GM21390 (cell line): ENCODE measurements around the gene TUBA8.
A peak's percentile ranks its signal among the peaks of the same experiment; 100 is the strongest.
"Not testable (repeated sequence)": the region's sequence is repeated elsewhere in the genome, so short reads cannot be mapped to it uniquely, and the experiment has no call there.

ENCODE experiments used
- ATAC-seq: cut with Tn5 transposase; IDR thresholded peaks from one replicate; pipeline ENCODE4 v1.9.1; 2021; ENCODE audit not compliant: unreplicated experiment

TUBA8 gene

DNA sequence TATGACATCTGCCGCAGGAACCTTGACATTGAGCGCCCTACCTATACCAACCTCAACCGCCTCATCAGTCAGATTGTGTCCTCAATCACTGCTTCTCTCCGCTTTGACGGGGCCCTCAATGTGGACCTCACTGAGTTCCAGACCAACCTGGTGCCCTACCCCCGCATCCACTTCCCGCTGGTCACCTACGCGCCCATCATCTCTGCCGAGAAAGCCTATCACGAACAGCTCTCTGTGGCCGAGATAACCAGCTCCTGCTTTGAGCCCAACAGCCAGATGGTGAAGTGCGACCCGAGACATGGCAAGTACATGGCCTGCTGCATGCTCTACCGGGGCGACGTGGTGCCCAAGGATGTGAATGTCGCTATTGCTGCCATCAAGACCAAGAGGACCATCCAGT is 16.0 kb downstream of the TUBA8 start:
- ATAC-seq, result no peak

DNA sequence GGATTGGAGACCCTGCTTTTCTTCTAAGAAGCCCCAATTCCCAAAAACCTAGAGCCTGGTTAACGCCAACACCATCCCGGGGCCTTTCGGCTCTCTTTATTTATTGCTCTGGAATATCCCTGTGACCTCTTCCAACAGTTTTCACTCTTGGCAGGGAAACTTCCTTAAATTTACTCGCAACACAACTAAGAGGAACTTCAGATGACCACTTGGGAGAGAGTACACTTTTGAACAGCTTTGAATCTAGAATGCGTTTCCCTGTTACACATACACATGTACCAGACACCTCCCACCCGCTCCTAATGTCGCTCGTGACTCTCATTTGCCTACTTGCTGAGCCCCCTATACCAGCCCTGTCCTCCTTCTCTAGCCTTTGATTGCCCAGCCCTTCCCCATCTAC is 19.4 kb downstream of the TUBA8 start:
- ATAC-seq, result no peak

DNA sequence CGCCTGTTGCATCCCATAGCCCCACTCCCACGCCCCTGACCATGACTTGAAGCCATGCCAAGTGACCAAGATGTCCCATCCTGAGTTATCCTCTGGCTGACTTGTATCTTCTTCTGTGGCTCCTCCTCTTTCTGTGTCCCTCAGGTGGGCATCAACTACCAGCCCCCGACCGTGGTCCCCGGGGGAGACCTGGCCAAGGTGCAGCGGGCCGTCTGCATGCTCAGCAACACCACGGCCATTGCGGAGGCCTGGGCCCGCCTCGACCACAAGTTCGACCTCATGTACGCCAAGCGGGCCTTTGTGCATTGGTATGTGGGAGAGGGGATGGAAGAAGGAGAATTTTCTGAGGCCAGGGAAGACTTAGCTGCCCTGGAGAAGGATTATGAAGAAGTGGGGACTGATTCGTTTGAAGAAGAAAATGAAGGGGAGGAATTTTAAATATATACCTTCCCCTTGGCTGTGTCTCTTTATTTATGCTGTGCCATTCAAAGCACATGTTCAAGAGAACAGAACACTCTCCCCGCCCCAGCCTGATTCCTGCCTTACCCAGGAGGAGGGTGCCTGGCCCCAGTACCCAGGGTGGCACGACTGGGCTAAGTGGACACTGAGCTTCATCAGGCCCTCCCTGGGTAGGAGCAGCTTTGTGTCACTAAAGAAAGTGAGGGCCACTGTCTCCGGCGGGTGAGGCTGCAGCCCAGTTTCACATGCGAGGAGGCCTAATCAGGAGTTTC is 20.3 kb downstream of the TUBA8 start:
- ATAC-seq, result no peak

DNA sequence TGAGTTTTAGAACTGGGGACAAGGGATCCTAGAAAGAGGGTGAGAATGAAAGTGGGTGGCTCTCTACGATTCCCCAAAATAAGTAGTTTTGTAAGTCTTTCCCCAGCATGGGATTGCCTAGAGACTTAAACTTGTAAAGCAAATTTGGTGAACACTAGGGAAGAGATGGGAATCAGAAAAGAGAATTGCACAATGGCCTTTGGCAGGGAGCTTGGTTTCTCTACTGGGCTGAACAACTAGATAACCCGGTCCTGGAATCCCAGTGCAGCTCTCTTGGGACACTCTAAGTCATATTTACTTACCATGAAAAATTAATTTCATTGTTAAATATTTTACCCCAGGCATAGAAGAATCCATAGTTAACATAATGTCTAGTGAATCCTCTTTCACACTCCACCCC is 22.8 kb downstream of the TUBA8 start:
- no peak for ATAC-seq

DNA sequence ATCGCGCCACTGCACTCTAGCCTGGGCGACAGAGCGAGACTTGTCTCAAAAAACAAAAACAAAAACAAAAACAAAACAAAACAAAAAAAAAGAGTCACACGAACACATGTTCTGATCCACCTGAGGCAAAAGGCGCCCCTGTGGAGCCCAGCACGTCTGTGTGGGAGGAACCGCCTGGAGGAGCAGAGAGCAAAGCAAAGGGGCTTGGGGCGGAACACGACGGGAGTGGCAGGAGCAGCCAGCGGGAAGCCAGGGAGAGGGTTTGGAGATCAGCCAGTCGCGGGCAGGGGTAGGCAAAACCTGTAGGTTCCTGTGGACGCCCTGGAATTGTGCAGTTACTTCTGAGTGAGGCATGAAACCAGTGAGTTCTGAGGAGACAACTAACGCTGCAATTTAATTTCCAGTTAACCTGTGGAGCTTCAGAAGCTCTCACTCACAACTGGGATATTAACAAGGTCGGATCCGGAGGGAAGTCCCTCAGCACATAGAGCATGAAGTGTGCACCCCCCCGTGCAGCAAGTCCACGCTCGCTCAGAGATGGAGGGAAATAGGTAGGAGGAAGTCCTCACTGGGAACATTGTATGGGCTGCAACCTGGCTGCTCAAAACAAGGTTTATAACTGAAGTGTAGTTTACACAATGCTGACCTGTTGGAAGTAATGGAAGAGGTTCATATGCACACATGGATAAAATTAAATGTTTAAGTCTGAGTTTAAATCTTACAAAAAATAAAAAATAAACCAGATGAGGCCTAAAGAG is 26.1 kb downstream of the TUBA8 start:
- no peak for ATAC-seq

DNA sequence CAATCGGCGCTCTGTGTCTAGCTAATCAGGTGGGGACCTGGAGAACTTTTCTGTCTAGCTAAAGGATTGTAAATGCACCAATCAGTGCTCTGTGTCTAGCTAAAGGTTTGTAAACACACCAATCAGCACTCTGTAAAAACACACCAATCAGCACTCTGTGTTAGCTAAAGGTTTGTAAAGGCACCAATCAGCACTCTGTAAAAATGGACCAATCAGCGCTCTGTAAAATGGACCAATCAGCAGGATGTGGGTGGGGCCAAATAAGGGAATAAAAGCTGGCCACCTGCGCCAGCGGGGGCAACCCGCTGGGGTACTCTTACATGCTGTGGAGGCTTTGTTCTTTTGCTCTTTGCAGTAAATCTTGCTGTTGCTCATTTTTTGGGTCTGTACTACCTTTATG is 30.4 kb downstream of the TUBA8 start:
- ATAC-seq, result not testable (repeated sequence)

DNA sequence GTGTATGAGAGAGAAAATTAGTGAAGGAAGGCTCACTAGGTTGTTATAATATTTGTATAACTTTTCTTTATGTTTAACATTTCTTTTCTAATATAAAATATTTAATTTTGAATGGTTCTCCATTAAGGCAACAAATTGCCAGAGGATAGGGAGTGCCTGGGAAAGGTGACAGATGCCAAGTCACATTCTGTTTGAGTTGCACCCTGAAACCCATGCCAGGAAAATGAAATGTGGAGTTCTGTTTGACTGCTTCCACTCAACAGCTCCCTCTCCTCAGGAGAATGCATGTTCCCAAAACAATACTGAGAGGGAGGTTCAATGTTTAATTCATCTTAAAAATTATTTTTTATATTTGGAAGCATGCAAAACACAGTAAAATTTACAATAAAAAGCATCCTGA is 33.5 kb downstream of the TUBA8 start:
- ATAC-seq, result no peak

DNA sequence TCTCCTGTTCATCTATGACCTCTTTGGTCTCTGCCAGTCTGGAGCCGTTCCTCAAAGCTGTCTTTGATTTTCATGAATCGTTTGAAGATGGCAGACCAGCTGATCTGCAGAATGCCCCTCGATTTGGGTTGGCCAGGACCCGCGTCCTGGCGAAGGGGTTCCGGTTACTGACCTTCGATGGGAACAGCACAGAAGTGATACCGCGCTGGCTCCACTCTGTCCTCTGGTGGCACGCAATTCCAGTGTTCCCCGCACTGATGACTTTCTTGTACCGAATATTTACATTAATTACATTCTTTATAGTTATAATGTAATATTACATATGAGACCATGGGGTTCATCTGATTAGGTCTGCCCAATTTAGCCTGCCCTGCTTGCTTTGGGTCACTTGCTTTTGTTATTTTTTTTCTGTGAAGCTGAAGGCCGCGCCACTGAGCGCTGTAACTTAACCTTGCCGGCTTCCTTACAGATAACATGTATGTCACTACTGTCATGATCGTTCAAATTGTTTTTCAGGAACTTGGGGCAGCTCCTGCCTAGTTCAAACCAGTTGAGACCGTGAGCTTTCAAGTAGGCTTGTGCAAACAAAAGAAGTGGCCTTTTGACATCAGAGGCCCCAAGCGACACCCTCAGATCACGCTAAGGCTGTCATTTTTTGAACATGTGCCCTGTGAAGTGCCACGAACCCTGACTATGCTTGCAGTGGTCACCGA is 35.2 kb downstream of the TUBA8 start:
- ATAC-seq, result no peak

DNA sequence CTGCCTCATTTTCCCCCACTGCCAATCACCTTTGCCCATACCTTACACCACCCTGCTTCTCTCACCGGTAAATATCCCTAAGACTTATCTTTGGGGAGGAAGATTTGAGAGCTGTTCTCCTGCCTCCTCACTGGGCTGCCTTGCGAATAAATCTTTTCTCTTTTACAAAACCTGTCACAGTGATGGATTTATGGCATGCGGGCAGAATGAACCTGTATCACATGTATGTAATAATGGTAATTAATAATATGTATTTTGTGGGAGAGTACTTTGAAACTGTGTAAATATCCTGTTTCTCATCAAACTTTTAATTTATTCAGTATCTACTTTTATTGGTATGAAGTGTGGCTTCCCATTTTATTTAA is 35.8 kb downstream of the TUBA8 start:
- ATAC-seq, result no peak

DNA sequence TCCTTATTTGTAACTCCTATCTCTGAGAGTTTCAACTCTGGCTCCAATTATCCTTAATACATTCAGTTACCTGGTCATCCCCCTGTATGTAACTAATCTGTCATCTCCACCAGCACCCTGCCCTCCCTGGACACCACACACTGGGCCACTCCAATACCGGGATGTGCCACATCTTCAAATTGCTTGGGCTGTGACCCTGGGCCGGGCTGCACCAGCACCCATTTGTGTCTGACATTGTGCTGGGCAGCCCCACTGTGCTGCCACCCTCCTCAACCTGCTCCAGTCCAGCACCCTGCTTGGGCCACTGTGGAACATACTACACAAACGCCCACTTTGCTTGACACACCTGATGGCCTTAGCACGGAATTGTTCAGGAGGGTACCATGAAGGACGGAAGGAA is 37.2 kb downstream of the TUBA8 start:
- no peak for ATAC-seq

DNA sequence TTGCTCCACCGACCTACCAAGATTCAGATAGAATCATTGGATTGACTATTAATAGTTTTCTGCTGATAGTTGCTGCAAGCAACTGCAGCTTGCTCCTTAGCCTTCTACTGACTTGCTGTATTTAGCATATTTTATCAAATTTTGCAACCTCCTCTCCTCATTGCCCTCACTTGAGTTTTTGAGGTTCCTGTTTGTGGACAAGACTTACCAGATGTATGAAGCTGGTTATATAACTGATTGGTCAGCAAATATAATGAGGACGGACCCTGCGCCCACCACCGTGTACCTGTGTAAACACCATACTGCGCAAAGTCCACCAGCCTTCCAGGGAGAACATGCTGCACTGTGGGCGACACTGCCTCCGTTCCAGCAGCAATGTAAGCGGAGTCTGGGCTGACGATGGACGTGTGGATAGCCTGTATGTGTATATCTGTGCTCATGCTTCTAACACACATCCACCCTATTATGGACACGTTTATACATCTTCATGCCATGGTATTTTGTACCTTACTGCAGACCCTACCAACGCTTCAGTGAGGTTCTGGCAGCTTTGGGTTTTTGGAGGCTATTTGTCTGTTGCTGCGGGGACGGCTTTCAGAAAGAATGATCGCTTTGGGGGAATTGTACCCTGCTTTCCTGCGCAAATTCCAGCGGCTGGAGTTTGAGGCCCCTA is 37.8 kb downstream of the TUBA8 start:
- no peak for ATAC-seq

DNA sequence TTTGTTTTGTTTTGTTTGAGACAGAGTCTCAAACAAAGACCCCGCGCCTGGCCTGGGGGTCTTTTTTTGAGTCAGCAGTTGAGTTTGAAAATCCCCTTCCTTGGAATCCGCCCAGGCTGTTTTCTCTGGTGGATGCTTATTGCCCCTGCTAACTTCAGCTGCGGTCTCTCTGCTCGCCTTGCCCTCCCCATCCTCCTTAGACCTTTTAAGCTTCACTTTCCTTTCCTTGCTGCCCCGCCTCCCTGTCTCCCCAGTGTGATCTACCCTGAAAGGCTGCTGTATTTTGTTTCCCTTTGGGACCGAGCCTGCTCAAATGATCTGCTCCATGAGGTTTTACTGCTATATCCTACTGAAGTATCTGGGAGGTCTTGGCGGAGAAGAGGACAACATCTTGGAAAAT is 41.9 kb downstream of the TUBA8 start:
- ATAC-seq, result no peak

DNA sequence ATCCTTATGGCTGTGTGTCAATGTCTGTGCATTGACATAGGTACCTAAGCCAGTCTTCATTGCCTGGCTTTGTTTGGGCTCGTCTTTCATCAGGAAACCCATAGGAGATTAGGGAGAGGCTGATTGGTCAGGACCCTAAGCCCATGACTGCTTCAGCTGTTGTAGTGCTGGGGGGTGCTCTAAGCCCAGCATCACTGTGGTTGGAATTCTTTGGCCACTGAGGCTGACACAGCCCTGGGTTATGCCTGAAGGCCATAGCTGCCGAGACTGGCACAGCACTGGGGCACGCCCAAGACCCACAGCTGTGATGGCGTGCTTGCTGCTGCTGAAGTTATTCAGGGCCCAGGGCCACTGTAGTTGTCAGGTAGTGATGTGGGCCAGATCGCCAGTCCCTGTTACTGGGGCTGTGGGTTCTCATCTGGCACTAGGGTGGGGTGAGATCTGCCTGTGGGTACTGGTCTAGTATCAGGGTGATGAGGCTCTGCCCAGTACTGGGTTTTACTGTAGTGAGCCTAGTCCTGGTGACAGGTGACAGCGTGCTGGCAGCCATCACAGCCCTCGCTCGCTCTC is 44.3 kb downstream of the TUBA8 start:
- no peak for ATAC-seq

DNA sequence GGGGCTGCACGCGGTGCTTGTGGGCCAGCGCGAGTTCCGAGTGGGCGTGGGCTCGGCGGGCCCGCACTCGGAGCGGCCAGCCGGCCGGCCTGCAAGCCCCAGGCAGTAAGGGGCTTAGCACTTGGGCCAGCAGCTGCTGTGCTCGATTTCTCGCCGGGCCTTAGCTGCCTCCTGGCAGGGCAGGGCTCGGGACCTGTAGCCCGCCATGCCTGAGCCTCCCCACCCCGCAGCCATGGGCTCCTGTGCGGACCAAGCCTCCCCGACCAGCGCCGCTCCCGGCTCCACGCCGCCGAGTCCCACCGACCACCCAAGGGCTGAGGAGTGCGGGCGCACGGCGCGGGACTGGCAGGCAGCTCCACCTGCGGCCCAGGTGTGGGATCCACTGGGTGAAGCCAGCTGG is 44.9 kb downstream of the TUBA8 start:
- not testable (repeated sequence) for ATAC-seq

DNA sequence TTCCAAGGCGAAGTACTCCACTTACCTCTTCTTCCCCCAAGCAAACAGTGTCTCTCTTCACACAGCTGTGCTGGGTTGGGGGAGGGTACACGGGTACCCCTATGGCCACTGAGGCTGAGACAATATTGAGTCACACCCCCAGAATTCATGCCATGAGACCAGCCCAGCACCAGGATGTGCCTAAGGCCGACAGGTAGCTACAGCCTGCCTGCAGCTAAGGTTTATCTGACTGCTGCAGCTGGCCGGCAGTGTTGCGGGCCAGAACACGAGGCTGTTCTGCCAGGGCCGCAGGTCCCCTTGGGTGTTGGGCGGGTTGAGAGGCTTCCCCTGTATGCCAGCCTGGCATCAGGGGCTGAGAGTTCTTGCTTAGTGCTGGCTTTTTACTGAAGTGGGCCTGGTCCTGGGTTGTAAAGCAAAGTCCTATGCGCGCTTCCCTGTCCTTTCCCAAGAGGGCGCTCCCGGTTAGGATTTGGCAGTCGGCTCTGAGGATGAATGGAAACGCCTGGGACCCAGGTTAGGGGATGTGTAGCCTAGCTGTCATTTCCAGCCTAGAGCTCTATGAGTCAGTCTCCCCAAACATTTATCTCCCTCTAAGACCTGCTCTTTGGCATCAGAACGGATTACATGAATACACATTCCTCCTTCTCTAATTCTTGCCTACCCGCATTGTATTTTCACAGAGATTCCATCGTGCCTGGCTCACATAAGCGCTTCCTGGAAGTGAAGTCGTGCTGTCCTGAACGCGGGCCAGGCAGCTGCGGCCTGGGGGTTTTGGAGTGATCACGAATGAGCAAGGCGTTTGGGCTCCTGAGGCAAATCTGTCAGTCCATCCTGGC is 46.5 kb downstream of the TUBA8 start:
- ATAC-seq, result no peak

DNA sequence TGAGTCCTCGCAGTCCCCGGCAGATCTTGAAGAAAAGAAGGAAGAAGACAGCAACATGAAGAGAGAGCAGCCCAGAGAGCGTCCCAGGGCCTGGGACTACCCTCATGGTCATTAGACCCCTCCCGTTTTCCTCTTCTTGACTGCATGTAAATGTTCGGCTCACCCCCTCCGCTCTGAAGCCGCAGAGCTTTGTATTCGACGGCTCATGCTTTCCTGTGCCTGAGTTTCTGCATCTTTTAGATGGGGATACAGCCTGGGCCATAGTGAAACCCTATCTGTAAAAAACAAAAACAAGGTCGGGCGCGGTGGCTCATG is 47.1 kb downstream of the TUBA8 start:
- ATAC-seq, result no peak

DNA sequence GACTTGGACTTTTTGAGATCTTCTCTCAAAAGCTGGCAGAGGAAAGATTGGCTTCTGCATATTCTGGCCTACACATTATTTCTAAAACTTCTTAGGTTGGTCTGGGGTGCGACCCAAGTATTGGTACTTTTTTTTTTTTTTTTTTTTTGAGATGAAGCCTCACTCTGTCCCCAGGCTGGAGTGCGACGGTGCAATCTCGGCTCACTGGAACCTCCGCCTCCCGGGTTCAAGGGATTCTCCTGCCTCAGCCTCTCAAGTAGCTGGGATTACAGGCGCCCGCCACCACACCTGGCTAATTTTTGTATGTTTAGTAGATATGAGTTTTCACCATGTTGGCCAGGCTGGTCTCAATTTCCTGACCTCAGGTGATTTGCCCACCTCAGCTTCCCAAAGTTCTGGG is 50.0 kb downstream of the TUBA8 start:
- not testable (repeated sequence) for ATAC-seq

DNA sequence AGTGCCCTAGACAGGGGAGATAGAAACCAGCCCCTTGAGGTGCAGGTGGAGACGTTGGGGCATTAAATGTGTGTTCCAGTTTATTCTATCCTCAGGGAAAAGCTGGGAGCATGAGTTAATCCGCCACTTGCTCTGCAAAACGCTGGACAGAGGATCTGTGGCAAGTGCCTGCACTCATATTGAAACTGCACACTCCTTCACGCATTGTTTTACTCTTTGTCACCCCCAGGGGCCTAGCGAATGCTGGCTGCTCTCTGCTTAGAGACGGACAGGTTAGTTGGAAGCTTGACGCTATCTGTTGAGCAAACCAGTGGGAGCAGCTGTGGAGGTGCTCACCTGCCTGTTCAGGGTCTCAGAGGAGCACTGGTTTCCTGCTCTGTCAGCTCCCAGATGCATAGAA is 53.2 kb downstream of the TUBA8 start:
- peak; percentile 53 for ATAC-seq

DNA sequence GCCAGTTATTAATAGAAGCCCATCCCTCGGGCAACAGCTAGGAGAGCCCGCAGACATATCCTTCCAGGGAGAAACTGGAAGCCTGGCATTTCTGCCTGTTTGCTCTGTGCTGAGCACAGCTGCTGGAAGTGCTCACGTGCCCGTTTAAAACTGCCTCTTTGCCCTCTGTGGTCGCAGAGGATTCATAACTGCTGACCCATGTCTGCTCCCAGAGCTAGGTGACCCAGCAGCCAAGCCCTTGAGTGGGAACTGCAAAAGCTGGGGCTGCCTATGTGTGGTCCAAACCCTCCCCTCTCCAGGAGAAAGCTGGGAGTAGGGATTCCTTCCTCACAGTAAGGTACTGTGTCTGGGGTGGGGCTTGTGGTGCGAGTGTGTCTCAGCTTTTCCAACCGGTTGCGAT is 54.0 kb downstream of the TUBA8 start:
- ATAC-seq, result not testable (repeated sequence)

DNA sequence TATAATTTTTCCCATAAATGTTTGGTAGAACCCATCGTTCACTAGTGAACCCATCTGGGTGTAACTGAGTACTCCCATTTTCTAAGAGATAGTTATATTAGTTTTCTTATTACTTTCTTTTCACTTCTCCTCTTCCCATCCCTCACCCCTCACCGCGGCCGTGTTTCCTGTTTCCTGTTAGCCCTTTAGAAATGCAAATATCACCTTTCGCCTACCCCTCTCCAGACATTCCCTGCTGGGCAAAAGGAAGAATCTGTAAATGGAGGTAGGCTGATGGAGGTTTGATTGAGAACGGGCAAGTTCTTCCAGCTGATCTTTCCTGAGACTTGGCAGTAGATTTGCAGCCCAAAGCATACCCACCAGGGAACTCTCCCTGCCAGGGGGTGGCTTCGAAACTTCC is 54.7 kb downstream of the TUBA8 start:
- not testable (repeated sequence) for ATAC-seq
